ENCODE results near the gene NFATC4.

The NFATC4 gene

DNA sequence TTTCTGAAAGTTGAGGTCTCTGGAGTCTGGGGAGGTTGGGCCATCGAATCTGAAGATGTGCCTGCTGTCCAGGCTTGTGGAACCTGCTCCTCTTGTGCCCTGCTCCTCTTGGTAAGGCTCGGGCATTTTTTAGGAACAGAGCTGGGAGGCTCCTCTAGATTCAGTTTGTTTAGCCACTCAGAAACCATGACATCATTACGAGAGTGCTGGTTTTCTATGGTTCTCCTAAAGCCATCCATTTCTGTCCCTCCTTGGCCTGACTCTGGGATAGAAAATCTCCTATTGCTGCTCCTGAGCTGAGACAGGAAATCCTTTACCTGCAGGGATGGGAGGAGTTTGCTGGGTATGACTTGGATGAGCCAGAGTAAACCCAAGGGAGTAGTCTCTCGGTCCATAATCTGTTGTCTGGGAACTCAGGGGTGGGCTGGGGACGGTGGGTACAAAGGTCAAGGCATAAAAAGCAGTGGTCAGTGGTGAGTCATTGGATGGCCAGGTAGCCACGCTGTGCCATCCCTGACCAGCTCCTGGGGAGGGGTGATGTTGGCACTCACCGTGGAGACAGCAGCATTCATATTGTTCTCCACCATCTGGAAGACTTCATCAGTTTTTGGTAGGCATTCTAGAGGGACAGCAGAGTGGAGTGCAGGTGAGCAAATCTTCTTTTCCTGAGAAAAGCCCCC is 30.7 kb upstream of the NFATC4 start:
- ChIA-PET CTCF (interaction anchor here (0.7 to 16.9 kb wide), 8 partner anchors 10 to 343 kb away, joined by 3 to 468 read pairs (median 3); partner anchors contain the start of genes CBLN3 and KHNYN), POLR2A (interaction anchor here (1.5 kb wide), 1 partner anchor 94 kb away, joined by 8 read pairs; no protein-coding TSS in a partner anchor)
- Histone ChIP-seq H3K4me3 (ENCODE audit: low read depth, low read length) (no peak overlapping the region), H3K9me3 (ENCODE audit: control insufficient read depth, insufficient read depth, low read depth, low read length) (no peaks in the 10 kb centered on the region), H3K36me3 (ENCODE audit: control insufficient read depth in 2 of 2, insufficient read depth in 1 of 2, low read length in 2 of 2) (no peaks in the 10 kb centered on the region), H3K27ac (ENCODE audit: extremely low read depth, low read depth, low read length) (no peak overlapping the region), H3K4me1 (ENCODE audit: control insufficient read depth, insufficient read depth, low read length) (peaks cover 4% of the 10 kb centered on the region; the same call in 1 of the 2 replicates)
- no peak for TF ChIP-seq SCRT1 (tag by site-specific recombination; IDR thresholded peaks at IDR 0.05; ENCODE audit: borderline replicate concordance)
- TF ChIP-seq, protein P1, sequence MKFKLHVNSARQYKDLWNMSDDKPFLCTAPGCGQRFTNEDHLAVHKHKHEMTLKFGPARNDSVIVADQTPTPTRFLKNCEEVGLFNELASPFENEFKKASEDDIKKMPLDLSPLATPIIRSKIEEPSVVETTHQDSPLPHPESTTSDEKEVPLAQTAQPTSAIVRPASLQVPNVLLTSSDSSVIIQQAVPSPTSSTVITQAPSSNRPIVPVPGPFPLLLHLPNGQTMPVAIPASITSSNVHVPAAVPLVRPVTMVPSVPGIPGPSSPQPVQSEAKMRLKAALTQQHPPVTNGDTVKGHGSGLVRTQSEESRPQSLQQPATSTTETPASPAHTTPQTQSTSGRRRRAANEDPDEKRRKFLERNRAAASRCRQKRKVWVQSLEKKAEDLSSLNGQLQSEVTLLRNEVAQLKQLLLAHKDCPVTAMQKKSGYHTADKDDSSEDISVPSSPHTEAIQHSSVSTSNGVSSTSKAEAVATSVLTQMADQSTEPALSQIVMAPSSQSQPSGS (tag by site-specific recombination; IDR thresholded peaks at IDR 0.05; ENCODE audit: low read depth) = peak; percentile 70; the same call in 1 of the 2 replicates

DNA sequence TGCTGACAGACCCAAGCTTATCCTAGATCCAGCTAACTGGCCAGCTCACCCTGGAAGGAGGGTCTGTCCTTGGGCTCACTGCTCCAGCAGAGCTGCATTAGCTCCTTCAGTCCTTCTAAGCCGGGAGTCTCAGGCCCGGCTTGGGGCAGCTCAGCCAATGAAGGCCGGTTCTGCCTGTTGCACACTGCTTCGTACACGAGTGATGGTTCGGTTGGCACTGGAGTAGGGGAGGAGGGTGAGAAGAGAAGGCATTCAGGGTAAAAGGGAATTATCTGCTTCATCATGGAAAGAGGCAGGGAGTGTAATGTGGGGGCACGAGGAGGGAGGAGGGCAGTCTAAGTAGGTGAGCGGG is 30.2 kb upstream of the NFATC4 start:
- CTCF ChIA-PET = interaction anchor here (0.7 to 16.9 kb wide), 7 partner anchors 10 to 344 kb away, joined by 3 to 468 read pairs (median 3); partner anchors contain the start of genes CBLN3 and KHNYN
- no peak for TF ChIP-seq BCL11A (tag by site-specific recombination; IDR thresholded peaks at IDR 0.05; ENCODE audit: low read depth)
- TF ChIP-seq ZNF626 (tag by site-specific recombination; IDR thresholded peaks at IDR 0.05) = no peak
- no peak for TF ChIP-seq OSR2 (tag by site-specific recombination; IDR thresholded peaks at IDR 0.05)
- no peak for TF ChIP-seq ZNF677 (tag by site-specific recombination; IDR thresholded peaks at IDR 0.05)
- no peak for TF ChIP-seq ZNF624 (tag by site-specific recombination; IDR thresholded peaks at IDR 0.05)
- TF ChIP-seq ZNF548 (tag by site-specific recombination; IDR thresholded peaks at IDR 0.05) = no peak
- TF ChIP-seq ZNF391 (tag by site-specific recombination; IDR thresholded peaks at IDR 0.05; ENCODE audit: borderline replicate concordance, low read depth) = no peak
- Histone ChIP-seq H3K27ac (ENCODE audit: extremely low read depth, low read depth, low read length) (no peak overlapping the region), H3K4me3 (ENCODE audit: low read depth, low read length) (no peak overlapping the region), H3K36me3 (ENCODE audit: control insufficient read depth in 2 of 2, insufficient read depth in 1 of 2, low read length in 2 of 2) (no peaks in the 10 kb centered on the region), H3K4me1 (ENCODE audit: control insufficient read depth, insufficient read depth, low read length) (peaks cover 4% of the 10 kb centered on the region; the same call in 1 of the 2 replicates), H3K9me3 (ENCODE audit: control insufficient read depth, insufficient read depth, low read depth, low read length) (no peaks in the 10 kb centered on the region)
- POLR2A ChIA-PET = no interaction called here

DNA sequence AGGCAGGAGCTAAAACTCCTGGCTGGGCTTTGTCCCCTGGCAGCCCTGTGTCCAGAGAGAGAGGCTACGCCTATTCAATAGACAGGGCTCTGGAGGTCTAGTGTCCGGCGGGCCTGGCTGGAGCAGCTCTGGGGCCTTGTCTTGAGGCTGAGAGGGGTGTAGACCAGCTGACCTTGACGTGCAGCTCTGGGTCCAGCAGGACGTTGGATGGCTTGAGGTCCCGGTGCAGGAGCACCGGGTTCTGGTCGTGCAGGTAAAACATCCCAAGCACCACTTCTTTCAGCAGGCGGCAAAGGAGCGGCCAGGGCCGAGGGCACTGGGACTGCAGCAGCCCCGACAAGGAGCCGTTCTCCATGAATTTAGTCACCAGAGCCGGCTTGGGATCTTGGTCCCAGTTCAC is 29.1 kb upstream of the NFATC4 start:
- H3K9me3 ChIP-seq (ENCODE audit: control insufficient read depth, insufficient read depth, low read depth, low read length) = no peaks in the 10 kb centered on the region
- no peak overlapping the region for H3K4me3 ChIP-seq (ENCODE audit: low read depth, low read length)
- no peaks in the 10 kb centered on the region for H3K36me3 ChIP-seq (ENCODE audit: control insufficient read depth in 2 of 2, insufficient read depth in 1 of 2, low read length in 2 of 2)
- ChIA-PET POLR2A (no interaction called here), CTCF (interaction anchor here (0.6 to 16.9 kb wide), 4 partner anchors 9 to 93 kb away, joined by 3 to 468 read pairs (median 4); partner anchors contain the start of genes CBLN3 and KHNYN)
- no peak overlapping the region for H3K27ac ChIP-seq (ENCODE audit: extremely low read depth, low read depth, low read length)
- peaks cover 4% of the 10 kb centered on the region; the same call in 1 of the 2 replicates for H3K4me1 ChIP-seq (ENCODE audit: control insufficient read depth, insufficient read depth, low read length)
- TF ChIP-seq MEIS1 (CRISPR knock-in tag; IDR thresholded peaks at IDR 0.05; ENCODE audit: borderline replicate concordance) (no peak), HOXA7 (CRISPR knock-in tag; IDR thresholded peaks at IDR 0.05; ENCODE audit: borderline replicate concordance) (no peak)

DNA sequence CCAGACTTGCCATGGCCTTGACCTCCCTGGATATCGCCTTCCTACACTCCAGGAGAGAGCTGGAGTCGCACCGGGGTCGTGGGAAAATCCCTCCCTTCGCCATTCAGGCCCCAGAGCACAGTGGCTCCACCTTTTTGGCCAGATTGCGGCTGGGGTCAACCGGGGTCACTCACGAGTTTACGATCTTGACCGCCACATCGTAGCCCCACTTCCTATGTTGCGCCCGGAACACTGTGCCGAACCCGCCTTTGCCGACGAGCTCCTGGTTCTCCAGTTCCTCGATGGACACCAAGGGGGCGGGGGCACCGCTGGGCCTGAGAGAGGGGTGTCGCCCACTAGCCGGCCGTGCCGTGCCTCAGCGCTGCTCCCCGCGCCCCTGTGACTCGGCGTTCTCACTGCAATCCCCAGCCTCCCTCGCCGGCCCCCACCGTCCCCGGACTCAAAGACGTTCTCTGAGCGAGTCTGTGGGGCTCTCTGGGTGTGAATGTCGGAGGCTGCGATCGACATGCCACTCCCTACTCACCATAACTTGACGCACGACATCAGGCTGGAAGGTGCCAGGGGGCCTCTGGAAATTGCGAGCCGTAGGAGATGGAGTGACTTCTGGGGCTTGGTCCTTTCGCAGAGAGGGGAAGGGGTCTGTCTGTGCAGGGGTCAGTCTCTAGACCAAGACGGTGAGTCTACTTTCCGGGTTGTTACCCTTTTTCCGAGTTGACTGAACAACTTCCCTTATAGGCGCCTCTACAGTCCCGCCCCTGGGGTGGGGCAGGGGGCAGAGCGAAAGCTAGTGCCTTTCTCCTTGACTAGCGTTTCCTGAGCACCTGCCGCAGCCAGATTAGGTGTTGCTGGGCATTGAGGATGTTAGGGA is 28.5 kb upstream of the NFATC4 start, which contains the start of gene RIPK3:
RIPK3 (minus strand) TSS at position 708 of the 868 bp plus-strand sequence; CDS start at position 543, 165 bp downstream.
- ChIA-PET POLR2A (no interaction called here), CTCF (interaction anchor here (0.7 to 16.9 kb wide), 6 partner anchors 18 to 97 kb away, joined by 3 to 468 read pairs (median 4); partner anchors contain the start of genes CBLN3 and KHNYN)
- Histone ChIP-seq H3K27ac (ENCODE audit: extremely low read depth, low read depth, low read length) (no peak within 1 kb of the TSS), H3K4me1 (ENCODE audit: control insufficient read depth, insufficient read depth, low read length) (no peaks in the 10 kb centered on the region), H3K9me3 (ENCODE audit: control insufficient read depth, insufficient read depth, low read depth, low read length) (no peaks in the 10 kb centered on the region), H3K36me3 (ENCODE audit: control insufficient read depth in 2 of 2, insufficient read depth in 1 of 2, low read length in 2 of 2) (no peaks in the 10 kb centered on the region), H3K4me3 (ENCODE audit: low read depth, low read length) (no peak within 1 kb of the TSS)
- no peak for TF ChIP-seq ZNF138 (tag by site-specific recombination; IDR thresholded peaks at IDR 0.05; ENCODE audit: borderline replicate concordance)
- no peak for TF ChIP-seq TSHZ1 (tag by site-specific recombination; IDR thresholded peaks at IDR 0.05; ENCODE audit: borderline replicate concordance)
- no peak for TF ChIP-seq ZSCAN23 (tag by site-specific recombination; IDR thresholded peaks at IDR 0.05)
- TF ChIP-seq ZNF362 (tag by site-specific recombination; IDR thresholded peaks at IDR 0.05) = no peak
- TF ChIP-seq INSM2 (tag by site-specific recombination; IDR thresholded peaks at IDR 0.05) = no peak
- no peak for TF ChIP-seq ZNF792 (tag by site-specific recombination; IDR thresholded peaks at IDR 0.05)

Measured in HEK293 (cell line).